Calu3 (cell line): ENCODE results near the gene TNFAIP3. TPM values are rescaled to one million over a fixed set of nuclear protein-coding genes. Genes with fewer than 3 reads are reported as not detected.

Source experiments
- BruUV-seq: library from RNA; stranded (reverse); fragments of 400-500 nt; replicated peaks from 2 replicates; lab custom pipeline; 2021; lab: Mats Ljungman, UMichigan
- CTCF ChIA-PET: fragments of 300-600 bp; sonication (Branson Sonifier 250); formaldehyde crosslinking; loops from one replicate; lab custom pipeline; 2022; ENCODE audit warnings: antibody characterized with exemption; lab: Charles Lee
- DNase-seq: peaks from one replicate; pipeline ENCODE4 v3.0.0; 2022
- H3K27ac Mint-ChIP-seq: one replicate; pipeline ENCODE4 v1.8.0; 2022; ENCODE audit warnings: mixed read lengths; ENCODE audit not compliant: unreplicated experiment
- H3K27me3 Mint-ChIP-seq: one replicate; pipeline ENCODE4 v1.8.0; 2022; ENCODE audit warnings: mixed read lengths; ENCODE audit not compliant: unreplicated experiment
- H3K36me3 Mint-ChIP-seq: one replicate; pipeline ENCODE4 v1.8.0; 2022; ENCODE audit warnings: mild to moderate bottlenecking, moderate library complexity, mixed read lengths; ENCODE audit not compliant: insufficient read depth, unreplicated experiment
- H3K4me1 Mint-ChIP-seq: one replicate; pipeline ENCODE4 v1.8.0; 2022; ENCODE audit warnings: mild to moderate bottlenecking, low read depth, mixed read lengths; ENCODE audit not compliant: unreplicated experiment
- H3K4me3 Mint-ChIP-seq: one replicate; pipeline ENCODE4 v1.8.0; 2022; ENCODE audit warnings: mild to moderate bottlenecking, low read depth, moderate library complexity, mixed read lengths; ENCODE audit not compliant: unreplicated experiment
- H3K9me3 Mint-ChIP-seq: one replicate; pipeline ENCODE4 v1.8.0; 2022; ENCODE audit warnings: low read depth, mixed read lengths; ENCODE audit not compliant: unreplicated experiment
- intact Hi-C: fragments of 100-400 bp; cut with micrococcal nuclease; formaldehyde crosslinking; loops from one replicate; pipeline ENCODE4 v1.10.0; 2022; ENCODE audit not compliant: unreplicated experiment
- total RNA-seq: library from RNA; stranded (reverse); gene quantifications from 2 replicates; pipeline ENCODE4 v1.2.3, GENCODE V29; 2022
- TF ChIP-seq, protein P1 (sequence below): fragments of 200-600 bp; IDR thresholded peaks from one replicate; pipeline ENCODE4 v1.8.0; 2022; ENCODE audit warnings: antibody characterized with exemption; ENCODE audit not compliant: unreplicated experiment

The TNFAIP3 gene
- total RNA-seq, 1 experiment from 2014 or later, result 22.6 TPM

GRCh38 chr6:137870308-137870644, 3.2 kb downstream of the TNFAIP3 start:
- Mint-ChIP-seq H3K9me3 (no peaks in the 10 kb centered on the region), H3K27me3 (no peaks in the 10 kb centered on the region), H3K4me1 (peaks cover 44% of the 10 kb centered on the region), H3K36me3 (peaks cover 41% of the 10 kb centered on the region), H3K4me3 (peak overlapping the region; percentile 86), H3K27ac (no peak overlapping the region)
- CTCF ChIA-PET, result interaction anchor here (0.9 to 2.4 kb wide), 3 partner anchors 74 to 162 kb away, joined by 3 to 8 read pairs (median 3); no protein-coding TSS in a partner anchor
- no TSS peak for BruUV-seq
- intact Hi-C loops, result loop anchor here (5.0 kb wide), 1 partner anchor 37 kb away; no protein-coding TSS in a partner anchor
- TF ChIP-seq, protein P1, sequence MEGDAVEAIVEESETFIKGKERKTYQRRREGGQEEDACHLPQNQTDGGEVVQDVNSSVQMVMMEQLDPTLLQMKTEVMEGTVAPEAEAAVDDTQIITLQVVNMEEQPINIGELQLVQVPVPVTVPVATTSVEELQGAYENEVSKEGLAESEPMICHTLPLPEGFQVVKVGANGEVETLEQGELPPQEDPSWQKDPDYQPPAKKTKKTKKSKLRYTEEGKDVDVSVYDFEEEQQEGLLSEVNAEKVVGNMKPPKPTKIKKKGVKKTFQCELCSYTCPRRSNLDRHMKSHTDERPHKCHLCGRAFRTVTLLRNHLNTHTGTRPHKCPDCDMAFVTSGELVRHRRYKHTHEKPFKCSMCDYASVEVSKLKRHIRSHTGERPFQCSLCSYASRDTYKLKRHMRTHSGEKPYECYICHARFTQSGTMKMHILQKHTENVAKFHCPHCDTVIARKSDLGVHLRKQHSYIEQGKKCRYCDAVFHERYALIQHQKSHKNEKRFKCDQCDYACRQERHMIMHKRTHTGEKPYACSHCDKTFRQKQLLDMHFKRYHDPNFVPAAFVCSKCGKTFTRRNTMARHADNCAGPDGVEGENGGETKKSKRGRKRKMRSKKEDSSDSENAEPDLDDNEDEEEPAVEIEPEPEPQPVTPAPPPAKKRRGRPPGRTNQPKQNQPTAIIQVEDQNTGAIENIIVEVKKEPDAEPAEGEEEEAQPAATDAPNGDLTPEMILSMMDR, result no peak
- DNase-seq, result no peak

GRCh38 chr6:137870744-137871247, 3.7 kb downstream of the TNFAIP3 start:
- no peaks in the 10 kb centered on the region for H3K9me3 Mint-ChIP-seq
- BruUV-seq, result no TSS peak
- peak overlapping the region; percentile 8 for H3K4me3 Mint-ChIP-seq
- intact Hi-C loops, result loop anchor here (5.0 kb wide), 1 partner anchor 37 kb away; no protein-coding TSS in a partner anchor
- CTCF ChIA-PET, result interaction anchor here (0.7 to 2.4 kb wide), 4 partner anchors 20 to 287 kb away, joined by 3 to 8 read pairs (median 4); no protein-coding TSS in a partner anchor
- no peak overlapping the region for H3K27ac Mint-ChIP-seq
- no peaks in the 10 kb centered on the region for H3K27me3 Mint-ChIP-seq
- TF ChIP-seq, protein P1, result no peak
- DNase-seq, result no peak
- peaks cover 44% of the 10 kb centered on the region for H3K4me1 Mint-ChIP-seq
- peaks cover 43% of the 10 kb centered on the region for H3K36me3 Mint-ChIP-seq

DNA sequence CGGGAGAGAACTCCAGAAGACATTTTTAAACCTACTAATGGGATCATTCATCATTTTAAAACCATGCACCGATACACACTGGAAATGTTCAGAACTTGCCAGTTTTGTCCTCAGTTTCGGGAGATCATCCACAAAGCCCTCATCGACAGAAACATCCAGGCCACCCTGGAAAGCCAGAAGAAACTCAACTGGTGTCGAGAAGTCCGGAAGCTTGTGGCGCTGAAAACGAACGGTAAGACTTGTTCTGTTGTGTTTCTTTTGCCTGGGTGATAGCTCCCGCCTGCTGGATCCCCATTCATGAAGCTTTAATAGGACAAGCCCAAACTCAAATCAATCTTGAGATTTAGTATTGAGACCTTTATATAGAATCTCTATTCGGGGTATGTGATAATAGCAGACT, 4.2 kb downstream of the TNFAIP3 start:
- CTCF ChIA-PET, result interaction anchor here (0.6 to 2.4 kb wide), 6 partner anchors 20 to 287 kb away, joined by 3 to 8 read pairs (median 4); no protein-coding TSS in a partner anchor
- no peaks in the 10 kb centered on the region for H3K27me3 Mint-ChIP-seq
- no peaks in the 10 kb centered on the region for H3K9me3 Mint-ChIP-seq
- TF ChIP-seq, protein P1, result no peak
- no peak overlapping the region for H3K27ac Mint-ChIP-seq
- peak overlapping the region; percentile 8 for H3K4me3 Mint-ChIP-seq
- DNase-seq, result no peak
- H3K4me1 Mint-ChIP-seq, result peaks cover 40% of the 10 kb centered on the region
- BruUV-seq, result no TSS peak
- H3K36me3 Mint-ChIP-seq, result peaks cover 40% of the 10 kb centered on the region
- intact Hi-C loops, result loop anchor here (5.0 kb wide), 1 partner anchor 36 kb away; no protein-coding TSS in a partner anchor

DNA sequence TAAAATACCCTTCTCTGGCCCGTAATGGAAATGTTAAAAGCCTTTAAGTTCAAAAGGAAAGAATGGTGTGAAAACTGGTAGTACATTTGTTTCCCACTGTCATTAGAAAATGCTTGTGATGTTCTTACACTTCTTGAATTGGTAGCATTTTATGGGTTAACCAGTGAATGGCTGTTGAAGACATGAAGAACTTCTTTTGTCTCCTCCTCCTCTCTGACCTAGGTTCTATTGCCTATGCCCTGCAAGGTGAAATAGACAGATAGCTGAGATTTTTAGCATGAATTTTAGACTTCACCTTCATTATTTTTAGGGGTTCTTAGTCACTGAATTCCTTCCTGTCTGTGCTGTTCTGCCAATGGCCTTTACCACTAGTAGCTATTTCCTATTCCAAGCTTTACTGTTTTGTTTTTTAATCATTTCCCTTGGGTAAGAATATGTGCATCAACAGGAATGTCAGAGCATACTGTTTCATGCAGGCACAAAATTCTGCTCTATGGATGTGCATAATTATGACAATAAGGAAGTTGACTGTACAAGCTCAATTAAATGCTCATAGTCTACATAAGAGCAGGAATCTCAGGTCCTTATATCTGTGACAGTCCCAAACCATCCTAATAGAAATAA, 4.9 kb downstream of the TNFAIP3 start:
- Mint-ChIP-seq H3K9me3 (no peaks in the 10 kb centered on the region), H3K27me3 (no peaks in the 10 kb centered on the region), H3K4me3 (peak overlapping the region; percentile 48), H3K27ac (peak overlapping the region; percentile 71), H3K4me1 (peaks cover 36% of the 10 kb centered on the region), H3K36me3 (peaks cover 34% of the 10 kb centered on the region)
- TF ChIP-seq, protein P1, result no peak
- BruUV-seq, result no TSS peak
- DNase-seq, result no peak
- CTCF ChIA-PET, result interaction anchor here (0.6 to 2.4 kb wide), 6 partner anchors 21 to 222 kb away, joined by 3 to 8 read pairs (median 4); no protein-coding TSS in a partner anchor
- intact Hi-C loops, result loop anchor here (5.0 kb wide), 1 partner anchor 35 kb away; no protein-coding TSS in a partner anchor
